Adrenal gland (tissue), 12 donors: ENCODE results near the gene AZI2. TPM values are rescaled to one million over a fixed set of nuclear protein-coding genes. Genes with fewer than 3 reads are reported as not detected.

Experiments
- DNase-seq, 7 donors: peaks; one replicate each; pipeline ENCODE4 v3.0.0-alpha.2; 2019 to 2020
- H3K27ac ChIP-seq, 5 donors: fragments of 200-600 bp; sonication (generic) in 4 of 5; 1 replicate in 3 of 5; 2 replicates in 2 of 5; pipeline versions ENCODE4 v1.5.1 to v1.8.0; 2016 to 2020; ENCODE audit warnings: mild to moderate bottlenecking in 1 of 5
- H3K27me3 ChIP-seq: fragments of 200-600 bp; 2 replicates; pipeline ENCODE4 v1.8.0; 2021
- H3K36me3 ChIP-seq, 2 donors: fragments of 200-600 bp; replicated peaks in 1 of 2; 1 replicate in 1 of 2; 2 replicates in 1 of 2; pipeline versions ENCODE4 v1.5.1 to v1.8.0; 2018 to 2022
- H3K4me1 ChIP-seq, 2 donors: fragments of 200-600 bp; replicated peaks in 1 of 2; 1 replicate in 1 of 2; 2 replicates in 1 of 2; pipeline versions ENCODE4 v1.5.1 to v1.8.0; 2018 to 2021
- H3K4me3 ChIP-seq, 4 donors: fragments of 200-600 bp; sonication (generic) in 3 of 4; one replicate each; pipeline ENCODE4 v1.5.1; 2016 to 2018
- H3K9me3 ChIP-seq, 3 donors: fragments of 200-600 bp; sonication (generic) in 1 of 3; replicated peaks in 1 of 3; 1 replicate in 2 of 3; 2 replicates in 1 of 3; pipeline versions ENCODE4 v1.5.1 to v1.8.0; 2016 to 2021
- POLR2A ChIP-seq, 2 donors: fragments of 450-650 bp; IDR thresholded peaks; one replicate each; pipeline ENCODE4 v1.6.1; 2017; ENCODE audit warnings: antibody characterized with exemption in 2 of 2, mild to moderate bottlenecking in 2 of 2, moderate library complexity in 1 of 2
- WGBS, 4 donors: extraction: QIAGEN DNeasy Blood & Tissue Kit in 2 of 4; methylation state at CpG; one replicate each; pipeline versions ENCODE4 v1.1.5 to v1.1.7; 2013 to 2017; 5-methylcytosine and 5-hydroxymethylcytosine counted together
- intact Hi-C, 2 donors: fragments of 100-400 bp; cut with DNase I; formaldehyde crosslinking; loops; one replicate each; pipeline versions ENCODE4 v1.14.1 to v1.15.0; 2022 to 2023
- polyA plus RNA-seq, 3 donors: library from polyadenylated mRNA; stranded (reverse); fragments of 200-250 nt in 2 of 3; fragments of 350-450 nt in 1 of 3; fragmentation: Illumina TruSeq in 1 of 3; extraction: RNeasy Lipid Tissue Mini Kit (QIAGEN cat#74804) in 1 of 3; gene quantifications; one replicate each; pipeline ENCODE4 v1.2.3, GENCODE V29; 2013 to 2014
- total RNA-seq, 9 donors: library from RNA; depleted of rRNA in 4 of 9; stranded (reverse); fragments of >200 nt in 4 of 9; fragments of 120-200 nt in 1 of 9; fragmentation: NEBNext Ultra II Directional in 1 of 9; extraction: Animal tissue kit (Norgen Biotek cat#: 25700) in 1 of 9; gene quantifications; one replicate each; pipeline versions ENCODE4 v1.1.0 to v1.2.4, GENCODE V29; 2013 to 2023
- TF ChIP-seq, protein P1 (sequence below), 6 experiments: fragments of 450-650 bp in 4 of 6; fragments of 200-600 bp in 2 of 6; sonication (generic) in 1 of 6; IDR thresholded peaks; 1 replicate in 5 of 6; 2 replicates in 1 of 6; pipeline versions ENCODE4 v1.5.1 to v1.8.0; 2016 to 2021; ENCODE audit warnings: antibody characterized with exemption in 6 of 6, mild to moderate bottlenecking in 2 of 6, moderate library complexity in 1 of 6
- donor health status: healthy with polysubstance abuse.
- donor health status: Bipolar disorder and iron deficiency.
- donor health status: DM: yes; HTN: yes; CAD: no.
- donor health status: DM: no; HTN: no; CAD: no.
- donor health status: DM: no; HTN: no; CAD: no.
- donor health status: DM: yes; HTN: yes; CAD: no.

Gene AZI2
- total and polyA plus RNA-seq, 12 donors: 25.4 to 124 (median 52.7) TPM

DNA sequence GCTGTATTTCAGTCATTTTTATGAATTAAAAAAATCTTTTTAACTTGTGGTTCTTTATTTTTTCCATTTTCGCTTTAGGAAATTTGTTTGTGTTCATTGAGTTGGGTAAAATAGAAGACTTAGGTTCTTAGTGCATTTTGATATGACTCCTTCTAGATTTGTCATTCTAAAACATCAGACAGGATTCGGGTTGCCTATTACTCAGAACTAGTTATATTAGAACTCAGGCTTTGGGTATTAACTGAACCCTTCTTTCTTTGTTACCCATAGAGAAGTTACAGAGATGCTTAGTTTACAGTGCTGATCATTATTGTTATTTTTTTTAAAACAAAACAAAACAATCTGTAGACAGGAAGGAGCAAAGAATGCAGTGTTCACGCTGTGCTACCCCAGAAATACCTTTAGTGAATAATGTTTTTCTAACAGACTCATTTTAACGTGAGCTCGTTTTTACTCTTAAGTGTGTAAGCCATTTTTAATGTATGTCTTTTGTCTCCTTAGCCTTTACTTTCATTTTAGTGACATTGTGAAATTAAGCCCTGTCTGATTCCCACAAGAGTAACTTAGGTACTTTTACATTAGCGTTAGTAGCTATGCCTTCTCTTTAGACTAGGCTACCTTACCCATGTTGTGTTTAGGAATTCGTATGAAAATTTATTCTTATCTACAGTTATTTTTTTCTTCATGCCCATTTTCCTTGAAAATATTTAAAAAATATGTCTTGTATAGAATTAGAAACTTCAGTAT is 53.8 kb downstream of the AZI2 start:
- Histone ChIP-seq H3K4me1 (peaks cover 0 to 14% of the 10 kb centered on the region in 2 donors), H3K4me3 (peak overlapping the region in 1 of 4 donors; percentile 19), H3K27me3 (no peaks in the 10 kb centered on the region), H3K36me3 (no peaks in the 10 kb centered on the region), H3K9me3 (no peaks in the 10 kb centered on the region), H3K27ac (no peak overlapping the region)
- DNase-seq: no peak
- intact Hi-C loops: no loop called here
- no peak for TF ChIP-seq POLR2A (IDR thresholded peaks at IDR 0.05)
- TF ChIP-seq, protein P1, sequence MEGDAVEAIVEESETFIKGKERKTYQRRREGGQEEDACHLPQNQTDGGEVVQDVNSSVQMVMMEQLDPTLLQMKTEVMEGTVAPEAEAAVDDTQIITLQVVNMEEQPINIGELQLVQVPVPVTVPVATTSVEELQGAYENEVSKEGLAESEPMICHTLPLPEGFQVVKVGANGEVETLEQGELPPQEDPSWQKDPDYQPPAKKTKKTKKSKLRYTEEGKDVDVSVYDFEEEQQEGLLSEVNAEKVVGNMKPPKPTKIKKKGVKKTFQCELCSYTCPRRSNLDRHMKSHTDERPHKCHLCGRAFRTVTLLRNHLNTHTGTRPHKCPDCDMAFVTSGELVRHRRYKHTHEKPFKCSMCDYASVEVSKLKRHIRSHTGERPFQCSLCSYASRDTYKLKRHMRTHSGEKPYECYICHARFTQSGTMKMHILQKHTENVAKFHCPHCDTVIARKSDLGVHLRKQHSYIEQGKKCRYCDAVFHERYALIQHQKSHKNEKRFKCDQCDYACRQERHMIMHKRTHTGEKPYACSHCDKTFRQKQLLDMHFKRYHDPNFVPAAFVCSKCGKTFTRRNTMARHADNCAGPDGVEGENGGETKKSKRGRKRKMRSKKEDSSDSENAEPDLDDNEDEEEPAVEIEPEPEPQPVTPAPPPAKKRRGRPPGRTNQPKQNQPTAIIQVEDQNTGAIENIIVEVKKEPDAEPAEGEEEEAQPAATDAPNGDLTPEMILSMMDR (IDR thresholded peaks at IDR 0.05): no peak
- 82 to 91% (median 86%) methylated on average over 7 of the region's 7 CpGs for WGBS, 4 donors

DNA sequence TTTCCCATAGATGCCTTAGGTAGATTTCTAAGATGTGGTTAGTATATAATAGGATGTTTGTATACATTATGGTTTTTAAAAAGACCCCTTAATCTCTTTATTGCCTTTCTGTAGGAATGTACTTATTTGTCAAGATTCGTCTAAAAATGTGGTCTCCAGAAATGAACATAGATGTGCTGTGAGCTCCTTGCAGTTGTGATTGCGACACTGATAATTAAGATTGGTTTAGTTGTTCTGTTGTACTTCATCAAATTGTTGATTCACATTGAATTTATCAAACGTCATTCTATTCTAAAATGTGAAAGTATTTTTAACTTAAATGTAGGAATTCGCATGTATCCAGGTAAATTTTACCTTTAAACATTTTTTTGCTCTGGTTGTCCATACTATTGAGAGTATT is 56.0 kb downstream of the AZI2 start:
- peaks cover 0 to 14% of the 10 kb centered on the region in 2 donors for H3K4me1 ChIP-seq
- no peak for TF ChIP-seq POLR2A (IDR thresholded peaks at IDR 0.05)
- TF ChIP-seq, protein P1 (IDR thresholded peaks at IDR 0.05): no peak
- no peak for DNase-seq
- no peak overlapping the region for H3K27ac ChIP-seq
- WGBS, 4 donors: 85 to 92% (median 90%) methylated on average over 4 of the region's 4 CpGs
- H3K36me3 ChIP-seq: no peaks in the 10 kb centered on the region
- H3K4me3 ChIP-seq: no peak overlapping the region
- no peaks in the 10 kb centered on the region for H3K27me3 ChIP-seq
- H3K9me3 ChIP-seq: no peaks in the 10 kb centered on the region
- intact Hi-C loops: no loop called here

DNA sequence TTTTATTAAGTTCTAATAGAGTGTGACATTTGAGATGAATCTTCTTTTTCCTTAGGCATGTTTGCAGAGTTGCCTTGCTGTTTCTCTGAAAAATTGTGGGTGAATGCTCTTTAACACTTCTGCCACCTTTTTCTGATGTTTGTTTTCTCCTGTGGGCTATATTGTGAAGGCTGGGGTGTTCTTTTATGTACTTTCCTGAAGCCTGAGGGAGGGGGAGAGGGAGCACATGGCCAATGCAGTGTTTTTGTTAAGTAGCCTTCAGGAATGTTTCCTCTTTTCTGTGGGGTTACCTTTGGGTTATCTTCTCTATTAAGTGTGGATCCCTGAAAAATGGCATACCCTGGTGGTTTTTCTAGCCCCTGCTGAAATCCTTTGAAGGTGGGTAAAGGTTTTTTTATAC is 57.0 kb downstream of the AZI2 start:
- intact Hi-C loops: no loop called here
- Histone ChIP-seq H3K27ac (no peak overlapping the region), H3K9me3 (no peaks in the 10 kb centered on the region), H3K27me3 (no peaks in the 10 kb centered on the region), H3K36me3 (no peaks in the 10 kb centered on the region), H3K4me3 (no peak overlapping the region), H3K4me1 (peaks cover 0 to 13% of the 10 kb centered on the region in 2 donors)
- no peak for DNase-seq
- TF ChIP-seq POLR2A (IDR thresholded peaks at IDR 0.05): no peak
- TF ChIP-seq, protein P1 (IDR thresholded peaks at IDR 0.05): no peak

DNA sequence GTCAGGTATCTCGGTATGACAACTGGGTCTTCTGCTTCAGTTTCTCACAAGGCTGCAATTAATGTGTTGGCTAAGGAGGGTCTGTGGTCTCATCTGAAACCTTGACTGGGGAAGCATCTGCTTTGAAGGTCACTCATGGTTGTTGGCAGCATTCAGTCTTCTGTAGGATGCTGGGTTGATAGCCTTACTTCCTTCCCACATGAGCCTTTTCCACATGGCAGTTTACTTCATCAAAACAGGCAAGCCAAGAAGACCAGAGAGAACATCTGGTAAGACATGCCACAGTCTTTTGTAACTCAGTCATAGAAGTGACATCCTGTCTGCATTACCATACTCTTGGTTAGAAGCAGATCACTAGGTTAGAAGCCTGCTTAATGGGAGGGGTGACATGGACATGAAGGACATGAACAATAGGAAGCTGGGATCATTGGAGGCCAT is 57.7 kb downstream of the AZI2 start:
- H3K4me3 ChIP-seq: no peak overlapping the region
- H3K9me3 ChIP-seq: no peaks in the 10 kb centered on the region
- TF ChIP-seq POLR2A (IDR thresholded peaks at IDR 0.05): no peak
- TF ChIP-seq, protein P1 (IDR thresholded peaks at IDR 0.05): no peak
- H3K27me3 ChIP-seq: no peaks in the 10 kb centered on the region
- H3K27ac ChIP-seq: no peak overlapping the region
- peaks cover 0 to 6% of the 10 kb centered on the region in 2 donors for H3K4me1 ChIP-seq
- WGBS, 4 donors: 94 to 98% (median 96%) methylated on average over 1 of the region's 1 CpG
- DNase-seq: no peak
- H3K36me3 ChIP-seq: no peaks in the 10 kb centered on the region
- intact Hi-C loops: no loop called here
